Liver (tissue), 3 donors: Measurements from ENCODE around the gene ATXN10.
"Not testable (repeated sequence)": the region's sequence is repeated elsewhere in the genome, so short reads cannot be mapped to it uniquely, and the experiment has no call there.

Experiments
- ATF3 ChIP-seq: IDR thresholded peaks from 2 replicates; pipeline ENCODE4 v1.6.1; 2016; ENCODE audit warnings: antibody characterized with exemption
- CTCF ChIP-seq: fragments of 150-350 bp; IDR thresholded peaks from 2 replicates; pipeline ENCODE4 v1.5.1; 2017; ENCODE audit warnings: improper control_type of control experiment, low read depth, low read length; ENCODE audit not compliant: missing input control
- EGR1 ChIP-seq, 2 donors: IDR thresholded peaks; 2 replicates each; pipeline ENCODE4 v1.6.1; 2016 to 2018; ENCODE audit warnings: antibody characterized with exemption in 2 of 2, low read depth in 2 of 2
- FOXA1 ChIP-seq: IDR thresholded peaks from 2 replicates; pipeline ENCODE4 v1.6.1; 2016; ENCODE audit warnings: antibody characterized with exemption
- GABPA ChIP-seq, 2 donors: IDR thresholded peaks in 1 of 2; conservative IDR thresholded peaks in 1 of 2; 2 replicates each; pipeline ENCODE4 v1.6.1; 2016; ENCODE audit warnings: antibody characterized with exemption in 2 of 2, mild to moderate bottlenecking in 1 of 2, moderate library complexity in 1 of 2
- JUND ChIP-seq, 2 donors: IDR thresholded peaks; 2 replicates each; pipeline ENCODE4 v1.6.1; 2016; ENCODE audit warnings: antibody characterized with exemption in 2 of 2
- MAX ChIP-seq: IDR thresholded peaks from 2 replicates; pipeline ENCODE4 v1.6.1; 2016; ENCODE audit warnings: antibody characterized with exemption
- NR2F2 ChIP-seq: IDR thresholded peaks from 2 replicates; pipeline ENCODE4 v1.6.1; 2016; ENCODE audit warnings: antibody characterized with exemption
- RAD21 ChIP-seq, 2 donors: IDR thresholded peaks; 2 replicates each; pipeline ENCODE4 v1.6.1; 2016; ENCODE audit warnings: antibody characterized with exemption in 2 of 2, mild to moderate bottlenecking in 2 of 2
- REST ChIP-seq: IDR thresholded peaks from 2 replicates; pipeline ENCODE4 v1.6.1; 2016; ENCODE audit warnings: antibody characterized with exemption, mild to moderate bottlenecking
- TAF1 ChIP-seq: conservative IDR thresholded peaks from 2 replicates; pipeline ENCODE4 v1.6.1; 2016; ENCODE audit warnings: antibody characterized with exemption, mild to moderate bottlenecking
- YY1 ChIP-seq: IDR thresholded peaks from 2 replicates; pipeline ENCODE4 v1.6.1; 2016; ENCODE audit warnings: antibody characterized with exemption, mild to moderate bottlenecking
- donor health status: healthy.
- donor health status: healthy.

- TF ChIP-seq CTCF; REST; NR2F2; EGR1 (IDR thresholded peaks at IDR 0.05; ENCODE audit: low read depth in 2 of 2); JUND (IDR thresholded peaks at IDR 0.05); MAX; TAF1; YY1; GABPA (IDR thresholded peaks at IDR 0.05 in 1 of 2, conservative IDR thresholded peaks at IDR 0.05 in 1 of 2); ATF3; RAD21 (IDR thresholded peaks at IDR 0.05); FOXA1: not testable (repeated sequence)
Measured at GRCh38 chr22:45670363-45670762, 1.3 kb upstream of the ATXN10 start.
